ENCODE data around the gene C17orf75.
"Not testable (repeated sequence)": the region's sequence is repeated elsewhere in the genome, so short reads cannot be mapped to it uniquely, and the experiment has no call there.

C17orf75 gene

GRCh38 chr17:32318071-32318470 lies 23.9 kb downstream of the C17orf75 start:
- DNase-seq (ENCODE audit: low read depth): no peak
- no peak overlapping the region for H3K4me3 ChIP-seq (replicated peaks; ENCODE audit: low read depth, low read length)
- no peak for TF ChIP-seq CTCF (IDR thresholded peaks at IDR 0.05; ENCODE audit: low read length, missing control alignments)

- TF ChIP-seq CTCF (IDR thresholded peaks at IDR 0.05; ENCODE audit: low read length, missing control alignments): no peak
- DNase-seq (ENCODE audit: low read depth): no peak
- no peak overlapping the region for H3K4me3 ChIP-seq (replicated peaks; ENCODE audit: low read depth, low read length)
Observed at GRCh38 chr17:32317353-32317752, 24.6 kb downstream of the C17orf75 start.

- DNase-seq (ENCODE audit: low read depth); H3K4me3 ChIP-seq (replicated peaks; ENCODE audit: low read depth, low read length): not testable (repeated sequence)
Observed at GRCh38 chr17:32316653-32317052, 25.3 kb downstream of the C17orf75 start.

GRCh38 chr17:32315171-32315570 lies 26.8 kb downstream of the C17orf75 start:
- H3K4me3 ChIP-seq (replicated peaks; ENCODE audit: low read depth, low read length): no peak overlapping the region
- DNase-seq (ENCODE audit: low read depth): no peak
- no peak for TF ChIP-seq CTCF (IDR thresholded peaks at IDR 0.05; ENCODE audit: low read length, missing control alignments)

GRCh38 chr17:32314636-32315035 lies 27.3 kb downstream of the C17orf75 start:
- no peak for TF ChIP-seq CTCF (IDR thresholded peaks at IDR 0.05; ENCODE audit: low read length, missing control alignments)
- no peak overlapping the region for H3K4me3 ChIP-seq (replicated peaks; ENCODE audit: low read depth, low read length)
- DNase-seq (ENCODE audit: low read depth): no peak

GRCh38 chr17:32311028-32311536 lies 30.9 kb downstream of the C17orf75 start:
- no peak for DNase-seq (ENCODE audit: low read depth)
- TF ChIP-seq CTCF (IDR thresholded peaks at IDR 0.05; ENCODE audit: low read length, missing control alignments): no peak
- H3K4me3 ChIP-seq (replicated peaks; ENCODE audit: low read depth, low read length): no peak overlapping the region

- TF ChIP-seq CTCF (IDR thresholded peaks at IDR 0.05; ENCODE audit: low read length, missing control alignments): no peak
- no peak for DNase-seq (ENCODE audit: low read depth)
- H3K4me3 ChIP-seq (replicated peaks; ENCODE audit: low read depth, low read length): no peak overlapping the region
Observed at GRCh38 chr17:32307658-32308057, 34.3 kb downstream of the C17orf75 start.

Measured in fibroblast of pulmonary artery (primary cell).